Liver (tissue), 3 donors: ENCODE results near the gene AQP9.

Source experiments
- ATF3 ChIP-seq: IDR thresholded peaks from 2 replicates; pipeline ENCODE4 v1.6.1; 2016; ENCODE audit warnings: antibody characterized with exemption
- CTCF ChIP-seq: fragments of 150-350 bp; IDR thresholded peaks from 2 replicates; pipeline ENCODE4 v1.5.1; 2017; ENCODE audit warnings: improper control_type of control experiment, low read depth, low read length; ENCODE audit not compliant: missing input control
- HNF4A ChIP-seq, 2 donors: conservative IDR thresholded peaks; 2 replicates each; pipeline ENCODE4 v1.6.1; 2016; ENCODE audit warnings: antibody characterized with exemption in 2 of 2, mild to moderate bottlenecking in 2 of 2
- JUND ChIP-seq, 2 donors: IDR thresholded peaks; 2 replicates each; pipeline ENCODE4 v1.6.1; 2016; ENCODE audit warnings: antibody characterized with exemption in 2 of 2
- MAX ChIP-seq: IDR thresholded peaks from 2 replicates; pipeline ENCODE4 v1.6.1; 2016; ENCODE audit warnings: antibody characterized with exemption
- REST ChIP-seq: IDR thresholded peaks from 2 replicates; pipeline ENCODE4 v1.6.1; 2016; ENCODE audit warnings: antibody characterized with exemption, mild to moderate bottlenecking
- RXRA ChIP-seq, 2 donors: IDR thresholded peaks; 2 replicates each; pipeline ENCODE4 v1.6.1; 2017 to 2018; ENCODE audit warnings: antibody characterized with exemption in 2 of 2, mild to moderate bottlenecking in 1 of 2
- SP1 ChIP-seq: IDR thresholded peaks from 2 replicates; pipeline ENCODE4 v1.6.1; 2018; ENCODE audit warnings: antibody characterized with exemption, mild to moderate bottlenecking
- TAF1 ChIP-seq: conservative IDR thresholded peaks from 2 replicates; pipeline ENCODE4 v1.6.1; 2016; ENCODE audit warnings: antibody characterized with exemption, mild to moderate bottlenecking
- YY1 ChIP-seq: IDR thresholded peaks from 2 replicates; pipeline ENCODE4 v1.6.1; 2016; ENCODE audit warnings: antibody characterized with exemption, mild to moderate bottlenecking
- ZBTB33 ChIP-seq: IDR thresholded peaks from 2 replicates; pipeline ENCODE4 v1.6.1; 2016; ENCODE audit warnings: antibody characterized with exemption
- donor health status: healthy.
- donor health status: healthy.

GRCh38 chr15:58201516-58201915, 63.3 kb downstream of the AQP9 start:
- TF ChIP-seq CTCF (no peak), MAX (no peak), YY1 (no peak), HNF4A (conservative IDR thresholded peaks at IDR 0.05) (no peak), SP1 (no peak), JUND (IDR thresholded peaks at IDR 0.05) (no peak), ZBTB33 (no peak), ATF3 (no peak), RXRA (IDR thresholded peaks at IDR 0.05) (no peak), TAF1 (no peak), REST (no peak)
